Karpas-422 (cell line): ENCODE data around the gene NPW. TPM values are rescaled to one million over a fixed set of nuclear protein-coding genes. Genes with fewer than 3 reads are reported as not detected.

Experiments used
- DNase-seq: peaks from one replicate; pipeline ENCODE4 v3.0.0-alpha.2; 2015
- H2AFZ ChIP-seq: fragments of 200-600 bp; sonication (generic); 2 replicates; pipeline ENCODE4 v1.6.1; 2014; ENCODE audit warnings: antibody characterized with exemption, low read length, mixed read lengths
- H3K27ac ChIP-seq: fragments of 200-600 bp; sonication (generic); 2 replicates; pipeline ENCODE4 v1.5.1; 2014; ENCODE audit warnings: mild to moderate bottlenecking, low read length, moderate library complexity
- H3K27me3 ChIP-seq: fragments of 200-600 bp; sonication (generic); 2 replicates; pipeline ENCODE4 v1.6.1; 2014; ENCODE audit warnings: low read length, mixed read lengths
- H3K36me3 ChIP-seq: fragments of 200-600 bp; sonication (generic); 2 replicates; pipeline ENCODE4 v1.6.1; 2014; ENCODE audit warnings: low read length, mixed read lengths; ENCODE audit not compliant: insufficient read depth
- H3K4me1 ChIP-seq: fragments of 200-600 bp; sonication (generic); 2 replicates; pipeline ENCODE4 v1.6.1; 2014; ENCODE audit warnings: mild to moderate bottlenecking, low read length, mixed read lengths
- H3K4me2 ChIP-seq: fragments of 200-600 bp; sonication (generic); 2 replicates; pipeline ENCODE4 v1.6.1; 2014; ENCODE audit warnings: low read length, low read depth, mild to moderate bottlenecking; ENCODE audit not compliant: poor library complexity, severe bottlenecking
- H3K4me3 ChIP-seq: fragments of 200-600 bp; sonication (generic); 2 replicates; pipeline ENCODE4 v1.5.1; 2014; ENCODE audit warnings: mild to moderate bottlenecking, antibody characterized with exemption, low read length, mixed read lengths
- H3K79me2 ChIP-seq: fragments of 200-600 bp; sonication (generic); 2 replicates; pipeline ENCODE4 v1.6.1; 2014; ENCODE audit warnings: mild to moderate bottlenecking, low read length, mixed read lengths
- H3K9ac ChIP-seq: fragments of 200-600 bp; sonication (generic); 2 replicates; pipeline ENCODE4 v1.6.0; 2014; ENCODE audit warnings: low read length
- H3K9me2 ChIP-seq: fragments of 200-600 bp; sonication (generic), shearing (Covaris generic); replicated peaks from 2 replicates; pipeline ENCODE4 v1.6.0; 2014; ENCODE audit warnings: mild to moderate bottlenecking, low read length, moderate library complexity; ENCODE audit not compliant: insufficient read depth
- H3K9me3 ChIP-seq: fragments of 300-700, 200-600 bp; sonication (generic); 2 replicates; pipeline ENCODE4 v1.6.1; 2014; ENCODE audit warnings: low read length, mixed read lengths
- H4K20me1 ChIP-seq: fragments of 200-600 bp; sonication (generic); 2 replicates; pipeline ENCODE4 v1.6.1; 2014; ENCODE audit warnings: mild to moderate bottlenecking, antibody characterized with exemption, low read length, low read depth; ENCODE audit not compliant: insufficient read depth
- total RNA-seq: library from RNA; depleted of rRNA; stranded (reverse); fragments of >200 nt; shearing (Covaris generic); gene quantifications from 2 replicates; pipeline ENCODE4 v1.2.3, GENCODE V29; 2014; ENCODE audit warnings: low replicate concordance

The NPW gene
- total RNA-seq, 1 experiment from 2014 or later: not detected

GRCh38 chr16:2043667-2044451 is 24.3 kb downstream of the NPW start:
- Histone ChIP-seq H2AFZ (no peak overlapping the region), H3K27ac (no peak overlapping the region), H3K36me3 (no peaks in the 10 kb centered on the region), H3K79me2 (peaks cover 25% of the 10 kb centered on the region), H3K4me2 (no peak overlapping the region), H3K9ac (no peak overlapping the region), H3K9me2 (no peaks in the 10 kb centered on the region), H3K27me3 (no peaks in the 10 kb centered on the region), H4K20me1 (no peaks in the 10 kb centered on the region), H3K9me3 (no peaks in the 10 kb centered on the region), H3K4me1 (peaks cover 17% of the 10 kb centered on the region), H3K4me3 (no peak overlapping the region)
- DNase-seq: no peak

- Histone ChIP-seq H3K9me2 (no peaks in the 10 kb centered on the region), H4K20me1 (no peaks in the 10 kb centered on the region), H3K4me2 (no peak overlapping the region), H2AFZ (no peak overlapping the region), H3K27me3 (no peaks in the 10 kb centered on the region), H3K9me3 (no peaks in the 10 kb centered on the region), H3K79me2 (peaks cover 31% of the 10 kb centered on the region), H3K4me3 (no peak overlapping the region), H3K36me3 (no peaks in the 10 kb centered on the region), H3K9ac (no peak overlapping the region), H3K27ac (no peak overlapping the region), H3K4me1 (peaks cover 22% of the 10 kb centered on the region)
- no peak for DNase-seq
These were observed 25.0 kb downstream of the NPW start for GRCh38 chr16:2044541-2044940.

- Histone ChIP-seq H3K27me3 (no peaks in the 10 kb centered on the region), H3K9ac (peak overlapping the region; percentile 95), H3K4me1 (peaks cover 22% of the 10 kb centered on the region), H3K36me3 (no peaks in the 10 kb centered on the region), H2AFZ (no peak overlapping the region), H3K4me2 (peak overlapping the region; percentile 100), H3K27ac (no peak overlapping the region), H3K79me2 (peaks cover 34% of the 10 kb centered on the region), H3K4me3 (peak overlapping the region; percentile 100), H3K9me3 (no peaks in the 10 kb centered on the region), H3K9me2 (no peaks in the 10 kb centered on the region), H4K20me1 (no peaks in the 10 kb centered on the region)
- DNase-seq: no peak
These were observed 26.6 kb downstream of the NPW start for GRCh38 chr16:2045965-2046892.

GRCh38 chr16:2046893-2047329 is 27.3 kb downstream of the NPW start:
- Histone ChIP-seq H3K27me3 (no peaks in the 10 kb centered on the region), H3K4me2 (peak overlapping the region; percentile 100), H3K9ac (peak overlapping the region; percentile 95), H3K36me3 (no peaks in the 10 kb centered on the region), H3K9me2 (no peaks in the 10 kb centered on the region), H3K9me3 (no peaks in the 10 kb centered on the region), H3K4me1 (peaks cover 22% of the 10 kb centered on the region), H3K4me3 (peak overlapping the region; percentile 100), H4K20me1 (no peaks in the 10 kb centered on the region), H3K27ac (peak overlapping the region; percentile 15; the same call in 1 of the 2 replicates), H2AFZ (peak overlapping the region; percentile 95), H3K79me2 (peaks cover 34% of the 10 kb centered on the region)
- no peak for DNase-seq

GRCh38 chr16:2047330-2048115 is 27.9 kb downstream of the NPW start, which contains the start of the genes NTHL1 and TSC2:
NTHL1 (minus strand) TSS chr16:2047834; CDS start chr16:2047823, 11 bp downstream.
TSC2 (plus strand) TSS chr16:2047985; CDS start chr16:2048616, 631 bp downstream.
- H3K9ac ChIP-seq: peak within 1 kb of the TSS; percentile 95
- no peaks in the 10 kb centered on the region for H3K9me3 ChIP-seq
- no peaks in the 10 kb centered on the region for H3K9me2 ChIP-seq
- peaks cover 34% of the 10 kb centered on the region for H3K79me2 ChIP-seq
- peak within 1 kb of the TSS; percentile 95 for H2AFZ ChIP-seq
- H3K4me1 ChIP-seq: peaks cover 22% of the 10 kb centered on the region
- no peaks in the 10 kb centered on the region for H3K27me3 ChIP-seq
- H3K27ac ChIP-seq: peak within 1 kb of the TSS; percentile 15; the same call in 1 of the 2 replicates
- H4K20me1 ChIP-seq: no peaks in the 10 kb centered on the region
- DNase-seq: peak; percentile 98
- H3K36me3 ChIP-seq: no peaks in the 10 kb centered on the region
- peak within 1 kb of the TSS; percentile 100 for H3K4me3 ChIP-seq
- peak within 1 kb of the TSS; percentile 100 for H3K4me2 ChIP-seq

- peak overlapping the region; percentile 100 for H3K4me3 ChIP-seq
These were observed 28.5 kb downstream of the NPW start for GRCh38 chr16:2048116-2048543.

GRCh38 chr16:2053211-2053610 is 33.6 kb downstream of the NPW start:
- no peak overlapping the region for H2AFZ ChIP-seq
- no peak overlapping the region for H3K4me2 ChIP-seq
- H3K9me2 ChIP-seq: no peaks in the 10 kb centered on the region
- H3K27ac ChIP-seq: no peak overlapping the region
- H3K79me2 ChIP-seq: peaks cover 15% of the 10 kb centered on the region
- H3K27me3 ChIP-seq: no peaks in the 10 kb centered on the region
- H3K4me1 ChIP-seq: peaks cover 10% of the 10 kb centered on the region
- no peaks in the 10 kb centered on the region for H4K20me1 ChIP-seq
- no peak overlapping the region for H3K4me3 ChIP-seq
- DNase-seq: no peak
- H3K9me3 ChIP-seq: no peaks in the 10 kb centered on the region
- no peaks in the 10 kb centered on the region; the same call in 1 of the 2 replicates for H3K36me3 ChIP-seq
- no peak overlapping the region for H3K9ac ChIP-seq

More at GRCh38 chr16:2048116-2048543, 28.5 kb downstream of the NPW start:
- peaks cover 34% of the 10 kb centered on the region for H3K79me2 ChIP-seq
- H3K36me3 ChIP-seq: no peaks in the 10 kb centered on the region
- peak overlapping the region; percentile 100 for H3K4me2 ChIP-seq
- H4K20me1 ChIP-seq: no peaks in the 10 kb centered on the region
- no peaks in the 10 kb centered on the region for H3K9me3 ChIP-seq
- peak overlapping the region; percentile 92; the same call in 1 of the 2 replicates for H2AFZ ChIP-seq
- no peak for DNase-seq
- H3K9ac ChIP-seq: peak overlapping the region; percentile 95
- no peaks in the 10 kb centered on the region for H3K27me3 ChIP-seq
- H3K9me2 ChIP-seq: no peaks in the 10 kb centered on the region
- no peak overlapping the region for H3K27ac ChIP-seq
- H3K4me1 ChIP-seq: peaks cover 22% of the 10 kb centered on the region
